ENCODE data around the gene LMTK2. TPM values are rescaled to one million over a fixed set of nuclear protein-coding genes. Genes with fewer than 3 reads are reported as not detected.
A peak's percentile ranks its signal among the peaks of the same experiment; 100 is the strongest.

Gene LMTK2
- total and polyA plus RNA-seq, 7 donors, result 3.0 to 19.9 (median 17.0) TPM

DNA sequence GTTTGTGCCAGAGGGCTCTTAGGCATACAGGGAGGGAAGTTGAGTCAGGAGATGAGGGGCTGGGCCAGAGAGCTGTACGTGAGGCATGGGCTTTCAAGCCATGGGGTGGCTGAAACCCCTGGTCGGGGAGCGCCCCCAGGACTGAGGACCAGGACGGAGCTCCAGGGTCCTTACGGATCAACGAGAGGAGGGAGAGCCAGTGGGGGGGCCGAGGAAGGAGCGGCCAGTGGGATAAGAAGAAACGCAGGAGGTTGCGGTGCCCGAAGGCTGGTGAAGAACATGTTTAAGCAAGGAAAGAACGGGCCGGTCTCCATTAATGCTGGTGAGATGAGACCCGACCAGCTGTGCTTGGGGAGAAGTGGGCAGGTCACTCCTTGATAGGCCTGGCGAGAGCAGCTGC is 61.0 kb downstream of the LMTK2 start:
- H3K9me3 ChIP-seq, result no peaks in the 10 kb centered on the region
- DNase-seq, result no peak
- H3K36me3 ChIP-seq, result peaks cover 0 to 13% (median 0%) of the 10 kb centered on the region in 4 donors
- no peak for TF ChIP-seq POLR2A (IDR thresholded peaks at IDR 0.05)
- no peak for TF ChIP-seq CTCF (IDR thresholded peaks at IDR 0.05)
- TF ChIP-seq EP300 (IDR thresholded peaks at IDR 0.05), result no peak
- TF ChIP-seq POLR2AphosphoS5 (IDR thresholded peaks at IDR 0.05), result no peak
- intact Hi-C loops (cut with DNase I), result loop anchor here (1.0 to 2.0 kb wide), 2 partner anchors 61 to 147 kb away; partner anchors contain the start of gene LMTK2
- no peaks in the 10 kb centered on the region for H3K27me3 ChIP-seq
- 95 to 98% methylated on average over 15 of the region's 15 CpGs for WGBS, 2 donors
- H3K27ac ChIP-seq, result no peak overlapping the region
- H3K4me3 ChIP-seq, result no peak overlapping the region
- H3K4me1 ChIP-seq, result peaks cover 0 to 15% (median 13%) of the 10 kb centered on the region in 4 donors

GRCh38 chr7:98168181-98168903 is 61.7 kb downstream of the LMTK2 start:
- Histone ChIP-seq H3K9me3 (no peaks in the 10 kb centered on the region), H3K27ac (no peak overlapping the region), H3K27me3 (no peaks in the 10 kb centered on the region), H3K4me3 (no peak overlapping the region), H3K36me3 (peaks cover 0 to 19% (median 0%) of the 10 kb centered on the region in 4 donors), H3K4me1 (peaks cover 0 to 15% (median 12%) of the 10 kb centered on the region in 4 donors)
- no peak for DNase-seq
- WGBS, 2 donors, result 63 to 74% methylated on average over 17 of the region's 17 CpGs
- intact Hi-C loops (cut with DNase I), result loop anchor here (1.0 to 2.0 kb wide), 2 partner anchors 62 to 148 kb away; partner anchors contain the start of gene LMTK2
- TF ChIP-seq EP300 (IDR thresholded peaks at IDR 0.05) (no peak), POLR2A (IDR thresholded peaks at IDR 0.05) (no peak), POLR2AphosphoS5 (IDR thresholded peaks at IDR 0.05) (no peak), CTCF (IDR thresholded peaks at IDR 0.05) (peak; percentile 55 to 83 (median 61))

DNA sequence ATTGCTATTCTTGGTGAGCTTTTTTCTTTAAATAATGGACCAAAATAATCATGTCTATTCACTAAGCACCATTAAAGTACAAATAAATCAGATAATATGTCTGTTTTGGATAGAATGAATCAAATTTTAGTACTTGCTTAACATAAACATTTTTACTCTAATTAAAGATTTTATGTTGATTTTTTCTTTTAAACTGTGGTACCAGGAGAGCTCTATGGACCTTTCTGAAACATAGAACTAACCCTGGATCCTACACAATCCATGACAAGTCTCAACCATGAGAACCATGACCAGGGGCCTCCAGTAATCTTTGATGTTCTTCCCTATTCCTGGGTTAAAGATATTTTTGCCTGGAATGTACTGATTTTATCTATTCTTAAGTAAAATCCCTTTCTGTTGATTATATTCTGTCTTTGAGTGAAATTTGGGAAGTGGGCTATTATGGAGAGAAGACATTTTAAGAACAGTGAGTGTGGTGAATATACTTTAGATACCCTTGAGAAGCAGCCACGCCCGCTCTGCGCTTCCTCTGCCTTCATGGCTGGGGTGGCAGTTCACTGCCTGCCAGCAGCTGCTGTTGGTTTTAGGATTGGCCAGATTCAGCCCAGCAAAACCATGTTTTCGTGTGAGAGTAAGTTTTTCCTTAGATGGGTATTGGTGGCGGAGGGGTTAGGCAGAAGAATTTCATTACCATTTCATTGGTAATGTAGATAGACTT is 62.4 kb downstream of the LMTK2 start:
- peaks cover 0 to 7% (median 5%) of the 10 kb centered on the region in 4 donors for H3K4me1 ChIP-seq
- H3K27me3 ChIP-seq, result no peaks in the 10 kb centered on the region
- TF ChIP-seq CTCF (IDR thresholded peaks at IDR 0.05) (no peak), EP300 (IDR thresholded peaks at IDR 0.05) (no peak), POLR2AphosphoS5 (IDR thresholded peaks at IDR 0.05) (no peak), POLR2A (IDR thresholded peaks at IDR 0.05) (no peak)
- H3K27ac ChIP-seq, result no peak overlapping the region
- intact Hi-C loops (cut with DNase I), result loop anchor here (1.0 to 2.0 kb wide), 2 partner anchors 63 to 148 kb away; partner anchors contain the start of gene LMTK2
- peaks cover 0 to 19% (median 0%) of the 10 kb centered on the region in 4 donors for H3K36me3 ChIP-seq
- no peaks in the 10 kb centered on the region for H3K9me3 ChIP-seq
- 90 to 91% methylated on average over 5 of the region's 5 CpGs for WGBS, 2 donors
- H3K4me3 ChIP-seq, result no peak overlapping the region
- no peak for DNase-seq

DNA sequence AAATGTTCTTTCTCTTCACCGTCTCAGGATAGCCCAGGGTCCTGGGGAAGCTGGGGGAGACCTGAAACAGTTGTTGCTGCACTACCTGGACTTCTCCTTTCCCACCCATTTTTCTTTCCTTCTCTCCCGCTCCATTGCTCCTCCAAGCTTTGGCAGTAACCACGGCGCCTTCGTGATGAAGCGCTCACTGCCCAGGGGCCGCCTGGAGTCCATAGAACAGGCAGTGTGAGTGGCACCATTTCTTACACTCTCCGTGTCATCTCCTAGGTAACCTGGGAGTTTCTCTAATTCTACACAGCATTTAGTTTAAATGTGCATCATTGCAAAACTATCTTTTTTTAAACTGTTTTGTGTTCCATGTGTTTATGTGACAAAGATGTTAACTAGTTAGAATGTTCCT is 64.3 kb downstream of the LMTK2 start:
- no peak for DNase-seq
- intact Hi-C loops (cut with DNase I), result no loop called here
- 95% methylated on average over 8 of the region's 8 CpGs for WGBS, 2 donors
- Histone ChIP-seq H3K36me3 (peaks cover 0 to 37% (median 0%) of the 10 kb centered on the region in 4 donors), H3K4me3 (no peak overlapping the region), H3K27ac (no peak overlapping the region), H3K9me3 (no peaks in the 10 kb centered on the region), H3K27me3 (no peaks in the 10 kb centered on the region), H3K4me1 (no peaks in the 10 kb centered on the region)
- TF ChIP-seq EP300 (IDR thresholded peaks at IDR 0.05) (no peak), CTCF (IDR thresholded peaks at IDR 0.05) (no peak), POLR2AphosphoS5 (IDR thresholded peaks at IDR 0.05) (no peak), POLR2A (IDR thresholded peaks at IDR 0.05) (no peak)

Data from sigmoid colon (tissue), 7 donors.